GM18526 (cell line): Measurements from ENCODE around the gene OR2V2.

Source experiments
- POLR2A ChIP-seq: IDR thresholded peaks from 3 replicates; pipeline ENCODE4 v1.6.1; 2011; ENCODE audit not compliant: insufficient read length; ENCODE audit errors: extremely low read depth

OR2V2 gene

DNA sequence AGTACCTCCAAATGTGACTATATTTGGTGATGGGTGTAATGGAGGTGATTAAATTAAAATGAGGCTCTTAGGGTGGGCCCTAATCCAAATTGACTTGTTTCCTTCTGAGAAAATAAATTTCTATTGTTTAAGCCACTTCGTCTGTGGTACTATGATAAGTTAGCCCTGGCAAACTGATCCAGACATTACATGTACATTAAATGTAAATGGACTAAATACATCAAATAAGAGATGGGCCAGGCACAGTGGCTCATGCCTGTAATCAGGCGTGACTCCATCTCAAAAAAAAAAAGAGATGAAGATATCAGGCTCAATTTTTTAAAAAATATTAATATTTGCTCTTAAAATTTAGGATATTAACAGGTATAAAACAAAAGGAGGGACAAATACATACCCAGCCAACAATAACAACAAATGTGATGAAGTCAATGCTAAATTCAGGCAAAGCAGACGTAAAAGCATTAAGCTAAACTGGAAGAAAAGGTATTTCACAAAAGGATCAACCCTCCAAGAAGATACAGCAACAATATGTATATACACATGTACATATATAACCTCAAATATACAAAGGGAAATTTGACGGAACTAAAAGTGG is 10.9 kb upstream of the OR2V2 start:
- TF ChIP-seq POLR2A = no peak

DNA sequence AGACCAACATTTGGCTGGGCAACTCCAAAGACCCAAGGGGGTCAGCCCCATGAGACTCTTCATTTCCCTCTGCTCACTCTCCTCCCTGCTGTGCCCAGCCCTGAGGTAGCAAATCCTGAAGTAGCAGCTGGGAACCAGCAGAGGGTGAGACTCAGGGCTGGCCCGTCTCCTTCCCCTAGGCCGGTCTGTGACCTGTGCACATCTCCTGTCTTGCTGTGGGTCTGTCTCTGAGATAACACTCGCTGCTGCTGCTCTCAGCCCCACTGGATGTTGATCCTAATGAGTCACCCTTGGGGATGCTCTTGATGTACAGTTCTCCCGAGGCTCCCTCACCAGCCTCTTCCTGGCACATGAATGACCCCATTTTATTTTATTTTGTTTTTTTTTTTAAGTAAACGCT is 9.1 kb upstream of the OR2V2 start:
- no peak for TF ChIP-seq POLR2A

DNA sequence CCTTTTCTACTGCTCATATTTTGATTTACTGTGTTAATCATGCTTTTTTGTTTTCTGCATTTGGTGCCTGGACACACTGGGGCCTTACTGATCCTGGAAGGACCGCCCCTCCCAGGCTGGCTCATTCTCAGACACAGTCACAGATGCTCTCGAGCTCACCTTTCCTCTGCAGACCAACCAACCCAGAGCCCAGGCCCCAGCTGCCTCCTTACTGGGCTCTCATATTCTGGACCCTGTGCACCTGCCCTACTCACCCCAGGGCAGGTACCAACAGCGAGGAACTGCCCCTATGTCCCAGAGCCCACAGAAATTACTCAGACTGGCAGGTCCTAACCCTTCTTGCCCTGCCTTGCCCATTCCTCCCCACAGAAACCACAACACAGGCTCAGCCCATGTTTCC is 6.6 kb upstream of the OR2V2 start:
- no peak for TF ChIP-seq POLR2A

DNA sequence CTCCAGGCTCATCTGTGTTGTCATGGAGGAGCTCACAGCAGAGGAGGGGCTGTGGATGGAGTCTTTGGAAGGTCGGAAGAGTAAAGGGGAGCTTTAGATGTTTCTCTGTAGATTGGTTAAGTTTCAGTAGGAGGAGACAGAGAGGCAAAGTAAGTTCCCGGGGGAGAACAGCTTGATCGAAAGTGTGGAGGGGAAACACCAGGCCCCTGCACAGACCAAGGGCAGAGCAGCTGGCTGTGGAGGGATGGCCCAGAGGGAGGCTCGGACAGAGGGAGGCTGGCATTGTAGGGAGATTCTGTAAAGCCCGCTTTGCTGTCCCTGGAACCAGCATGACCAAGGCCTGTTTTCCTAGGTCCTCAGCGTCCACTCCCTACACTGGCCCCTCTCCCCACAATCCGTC is 5.3 kb upstream of the OR2V2 start:
- TF ChIP-seq POLR2A = no peak

DNA sequence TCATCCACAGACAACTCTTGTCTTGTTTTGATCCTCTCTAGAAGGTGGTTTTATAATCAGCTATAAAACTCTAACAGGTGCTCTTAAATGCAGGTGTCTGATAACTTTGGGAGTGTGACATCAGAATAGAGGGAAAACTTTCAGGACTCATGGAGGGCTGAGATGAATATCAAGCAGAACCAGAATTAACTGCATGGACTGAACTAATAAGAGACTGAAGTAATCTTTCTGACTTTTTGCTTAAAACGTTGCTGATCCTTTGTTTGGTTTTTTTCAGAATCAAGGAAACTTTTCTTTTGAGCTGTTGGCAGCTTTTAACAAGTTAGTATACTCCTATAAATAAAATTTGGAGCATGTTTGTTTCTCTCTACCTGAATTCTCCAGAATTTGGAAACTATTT is 2.3 kb upstream of the OR2V2 start:
- no peak for TF ChIP-seq POLR2A

GRCh38 chr5:181149355-181149754 is 2.0 kb downstream of the OR2V2 start:
- TF ChIP-seq POLR2A = no peak

DNA sequence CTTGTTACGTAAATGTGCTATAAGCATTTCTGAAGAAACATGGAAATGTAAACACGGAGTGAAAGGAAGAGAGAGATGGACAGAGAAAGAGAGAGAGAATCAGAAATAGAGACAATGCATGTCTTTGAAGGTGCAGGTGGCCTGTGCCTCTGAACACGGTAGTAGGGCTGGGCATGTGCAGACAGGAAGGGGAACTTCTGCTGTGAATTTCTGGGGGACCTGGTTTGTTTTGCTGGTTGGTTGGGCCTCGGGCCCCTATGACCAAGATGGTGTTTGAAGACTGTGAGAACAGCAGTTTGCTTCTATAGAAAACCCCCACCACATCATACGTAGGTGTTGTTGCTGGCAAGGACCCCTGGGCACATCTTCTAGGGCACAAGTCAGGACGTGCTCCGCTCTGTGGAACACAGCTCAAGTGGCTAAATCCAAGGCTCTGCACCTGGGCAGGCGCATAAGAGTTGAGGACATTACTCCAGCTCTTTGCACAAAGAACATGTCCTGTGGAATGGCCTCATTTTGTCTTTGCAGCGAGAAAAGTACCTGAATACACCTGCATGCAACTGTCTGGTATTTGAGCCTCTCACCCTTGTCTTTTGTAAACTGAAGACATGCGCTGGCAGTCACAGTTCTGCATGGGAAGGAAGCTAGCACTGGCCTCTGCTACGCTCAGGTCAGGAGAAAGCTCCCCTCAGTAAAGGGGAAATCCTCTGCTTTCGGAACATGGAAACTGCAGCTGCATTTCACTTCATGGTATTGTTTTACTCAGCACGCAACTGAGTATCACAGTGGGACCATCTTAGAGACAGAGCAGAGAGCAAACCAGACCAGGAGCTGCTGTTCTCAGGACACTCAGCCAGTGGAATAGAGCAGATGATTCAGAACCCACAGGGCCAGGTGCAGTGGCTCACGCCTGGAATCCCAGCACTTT is 2.7 kb downstream of the OR2V2 start:
- no peak for TF ChIP-seq POLR2A

DNA sequence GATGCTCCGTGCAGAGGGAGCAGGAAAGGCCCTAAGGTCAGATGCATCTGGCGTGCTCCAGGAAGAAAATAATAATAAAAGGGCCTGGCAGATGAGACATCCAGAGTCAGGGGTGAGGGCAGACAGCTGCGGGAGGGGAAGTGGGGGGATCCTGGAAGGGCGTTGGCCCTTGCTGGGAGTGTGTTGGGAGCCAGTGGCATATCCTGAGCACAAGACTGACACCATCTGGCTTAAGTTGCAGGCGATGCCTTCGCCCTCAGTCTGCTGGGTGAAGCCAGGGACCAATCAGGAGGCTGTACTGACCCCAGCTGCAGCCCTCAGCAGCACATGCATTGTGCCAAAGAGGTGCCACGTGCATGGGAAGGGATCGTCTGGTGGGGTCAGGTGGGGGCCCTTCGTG is 3.8 kb downstream of the OR2V2 start:
- TF ChIP-seq POLR2A = no peak

DNA sequence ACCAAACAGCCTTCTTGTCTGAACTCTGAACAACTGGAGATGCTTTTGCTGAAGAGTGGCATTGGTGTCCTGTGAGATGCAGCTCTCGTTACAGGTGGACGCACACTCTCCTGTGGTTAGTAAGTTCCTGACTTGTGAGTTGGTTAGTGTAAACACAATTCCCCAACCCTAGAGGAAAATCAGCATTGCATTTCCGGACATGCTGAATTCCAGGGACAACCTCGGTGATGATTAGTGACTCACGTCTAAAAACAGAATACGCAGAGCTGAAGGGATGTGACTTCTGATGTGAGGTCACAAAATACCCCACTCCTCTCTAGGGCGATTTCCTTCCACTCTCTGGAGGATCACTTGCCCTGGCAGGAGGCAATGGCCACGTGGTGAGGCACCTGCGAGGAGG is 5.0 kb downstream of the OR2V2 start:
- no peak for TF ChIP-seq POLR2A

- no peak for TF ChIP-seq POLR2A
Observed at GRCh38 chr5:181153814-181154213, 6.4 kb downstream of the OR2V2 start.

- no peak for TF ChIP-seq POLR2A
Observed at GRCh38 chr5:181156758-181157157, 9.4 kb downstream of the OR2V2 start.

- no peak for TF ChIP-seq POLR2A
Observed at GRCh38 chr5:181158869-181159268, 11.5 kb downstream of the OR2V2 start.

DNA sequence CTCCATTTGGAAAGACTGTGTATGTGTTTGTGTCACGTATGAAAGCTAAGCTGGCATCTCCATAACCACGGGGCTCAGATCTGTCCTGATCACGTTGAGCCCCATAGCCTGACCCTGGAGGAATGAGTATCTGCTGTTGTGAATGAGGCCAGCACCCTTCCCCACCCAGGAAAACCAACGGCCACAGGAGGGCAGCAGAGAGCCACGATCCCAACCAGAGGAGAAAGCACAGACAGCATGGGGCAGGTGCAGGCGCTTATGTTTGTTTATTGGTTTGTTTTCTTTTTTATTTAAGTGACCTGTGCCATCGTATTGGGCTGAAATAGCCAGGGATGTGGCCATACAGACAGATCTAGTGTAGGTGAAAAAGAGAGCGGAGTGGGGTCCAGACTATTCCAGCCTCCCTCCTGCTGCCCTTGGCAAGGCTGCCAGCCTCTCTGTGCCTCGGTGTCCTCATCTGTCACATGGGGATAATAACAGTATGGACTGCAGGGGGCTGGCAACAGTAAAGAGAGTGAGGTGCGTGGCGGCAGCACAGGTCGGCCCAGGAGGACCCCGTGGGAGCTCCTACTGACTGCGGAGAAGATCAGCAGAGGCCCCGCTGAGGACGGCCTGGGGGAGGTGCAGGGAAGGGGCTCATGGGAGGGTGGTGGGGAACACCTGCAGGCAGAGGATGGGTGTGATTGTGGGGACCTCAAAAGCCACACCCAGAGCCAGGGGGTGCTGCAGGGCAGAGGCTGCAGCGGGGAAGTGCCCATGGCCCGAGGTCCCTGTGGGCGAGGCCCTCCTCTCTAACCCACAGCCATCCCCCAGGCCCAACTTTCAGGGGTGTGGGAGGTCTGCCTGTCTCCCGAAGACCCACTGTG is 12.1 kb downstream of the OR2V2 start:
- no peak for TF ChIP-seq POLR2A

DNA sequence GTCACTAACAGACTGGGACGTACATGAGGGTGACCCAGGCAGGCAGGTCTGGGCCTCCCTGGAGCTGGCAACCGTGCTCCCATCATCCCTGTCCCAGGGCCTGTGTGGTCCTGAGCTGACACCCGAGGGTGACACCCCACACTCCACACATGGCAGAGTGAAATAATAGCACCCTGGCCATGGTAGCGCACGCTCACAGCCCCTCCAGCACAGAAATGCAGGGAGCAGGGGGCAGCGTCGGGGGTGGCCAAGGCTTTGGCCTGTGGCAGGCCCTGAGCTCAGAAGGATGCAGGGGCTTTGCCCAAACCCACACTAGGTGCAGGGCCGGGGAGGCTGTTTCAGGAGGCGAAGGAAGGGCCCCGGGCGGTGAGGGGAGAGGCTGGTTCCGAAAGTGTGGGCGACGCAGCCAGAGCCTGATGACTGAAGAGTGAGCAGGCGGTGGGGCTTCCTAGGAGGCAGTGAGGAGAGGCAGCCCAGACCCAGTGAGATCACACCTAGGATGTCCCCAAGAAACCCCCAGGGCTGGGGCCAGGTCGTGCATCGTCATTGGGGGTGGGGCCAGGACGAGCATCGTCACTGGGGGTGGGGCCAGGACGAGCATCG is 12.9 kb downstream of the OR2V2 start:
- TF ChIP-seq POLR2A = no peak

- no peak for TF ChIP-seq POLR2A
Observed at GRCh38 chr5:181161534-181162175, 14.3 kb downstream of the OR2V2 start.
